GM19452 (cell line): Measurements from ENCODE around the gene CKS1B.

Experiments
- ATAC-seq: cut with Tn5 transposase; IDR thresholded peaks from one replicate; pipeline ENCODE4 v1.9.1; 2021; ENCODE audit not compliant: unreplicated experiment

Gene CKS1B

DNA sequence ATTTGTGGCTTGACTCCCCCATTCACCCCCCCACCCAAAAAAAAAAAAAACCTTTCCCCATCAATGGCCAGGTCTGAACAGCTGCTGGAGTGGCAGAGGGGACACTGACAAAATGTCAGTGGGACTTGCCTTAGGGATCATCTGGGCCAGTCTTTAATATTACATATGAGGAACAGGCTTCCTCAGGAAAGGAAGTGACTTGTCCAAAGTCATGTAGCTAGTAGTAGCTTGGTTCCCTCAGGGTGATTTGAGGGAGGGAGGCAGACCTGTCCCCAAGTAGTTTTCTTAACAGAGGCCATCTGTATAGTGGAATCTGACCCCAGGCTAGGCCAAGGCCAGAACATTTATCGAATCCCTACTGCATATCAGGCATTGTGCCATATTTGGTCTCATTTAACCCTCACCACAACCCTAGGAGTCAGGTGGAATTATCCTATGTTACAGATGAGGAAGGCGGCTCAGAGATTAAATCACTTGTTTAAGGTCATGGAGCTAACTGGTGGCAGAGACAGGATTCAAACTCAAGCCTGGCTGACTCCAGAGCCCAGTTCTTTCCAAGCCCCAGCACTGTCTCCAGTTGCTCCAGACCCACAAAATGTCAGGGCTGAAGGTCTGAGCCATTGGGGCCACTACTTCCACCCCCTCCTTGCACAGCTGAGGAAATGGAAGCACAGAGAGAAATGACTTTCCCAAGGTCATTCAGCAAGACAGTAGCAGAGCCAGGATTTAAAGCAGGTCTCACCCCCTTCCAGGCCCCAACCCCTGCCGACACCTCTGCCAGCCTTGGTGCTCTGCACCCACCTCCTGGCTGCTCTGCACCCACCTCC lies 38.5 kb downstream of the CKS1B start:
- no peak for ATAC-seq

DNA sequence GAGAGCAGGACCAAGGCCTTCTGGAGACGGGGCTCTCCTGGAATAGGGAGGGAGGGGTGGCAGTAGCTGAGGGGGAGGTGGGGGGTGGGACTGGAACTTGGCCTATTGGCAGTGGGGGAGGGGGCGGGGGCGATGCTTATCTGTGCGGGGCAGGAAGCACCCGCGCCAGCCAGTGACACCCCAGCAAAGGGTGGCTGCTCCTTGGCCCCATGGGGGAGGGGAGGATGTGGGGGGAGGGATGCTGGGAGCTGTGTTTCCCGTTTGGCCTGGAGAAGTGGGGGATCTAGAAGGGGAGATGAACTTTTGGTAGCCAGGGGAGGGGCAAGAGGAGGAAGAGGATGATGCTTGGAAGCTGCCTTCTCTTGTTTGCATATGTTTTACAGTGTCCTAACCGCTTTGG lies 39.2 kb downstream of the CKS1B start:
- ATAC-seq = no peak

DNA sequence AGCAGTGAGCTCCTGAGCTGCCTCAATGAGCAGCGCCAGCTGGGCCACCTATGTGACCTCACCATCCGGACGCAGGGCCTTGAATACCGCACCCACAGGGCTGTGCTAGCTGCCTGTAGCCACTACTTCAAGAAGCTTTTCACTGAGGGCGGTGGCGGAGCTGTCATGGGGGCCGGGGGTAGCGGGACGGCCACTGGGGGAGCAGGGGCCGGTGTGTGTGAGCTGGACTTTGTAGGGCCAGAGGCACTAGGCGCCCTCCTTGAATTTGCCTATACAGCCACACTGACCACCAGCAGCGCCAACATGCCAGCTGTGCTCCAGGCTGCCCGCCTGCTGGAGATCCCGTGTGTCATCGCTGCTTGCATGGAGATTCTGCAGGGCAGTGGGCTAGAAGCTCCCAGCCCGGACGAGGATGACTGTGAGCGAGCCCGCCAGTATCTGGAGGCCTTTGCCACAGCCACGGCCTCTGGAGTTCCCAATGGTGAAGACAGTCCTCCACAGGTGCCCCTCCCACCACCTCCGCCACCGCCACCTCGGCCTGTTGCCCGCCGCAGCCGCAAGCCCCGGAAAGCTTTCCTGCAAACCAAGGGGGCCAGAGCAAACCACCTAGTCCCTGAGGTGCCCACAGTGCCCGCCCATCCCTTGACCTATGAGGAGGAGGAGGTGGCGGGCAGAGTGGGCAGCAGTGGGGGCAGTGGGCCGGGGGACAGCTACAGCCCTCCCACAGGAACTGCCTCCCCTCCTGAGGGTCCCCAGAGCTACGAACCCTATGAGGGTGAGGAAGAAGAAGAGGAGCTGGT lies 40.4 kb downstream of the CKS1B start:
- no peak for ATAC-seq

DNA sequence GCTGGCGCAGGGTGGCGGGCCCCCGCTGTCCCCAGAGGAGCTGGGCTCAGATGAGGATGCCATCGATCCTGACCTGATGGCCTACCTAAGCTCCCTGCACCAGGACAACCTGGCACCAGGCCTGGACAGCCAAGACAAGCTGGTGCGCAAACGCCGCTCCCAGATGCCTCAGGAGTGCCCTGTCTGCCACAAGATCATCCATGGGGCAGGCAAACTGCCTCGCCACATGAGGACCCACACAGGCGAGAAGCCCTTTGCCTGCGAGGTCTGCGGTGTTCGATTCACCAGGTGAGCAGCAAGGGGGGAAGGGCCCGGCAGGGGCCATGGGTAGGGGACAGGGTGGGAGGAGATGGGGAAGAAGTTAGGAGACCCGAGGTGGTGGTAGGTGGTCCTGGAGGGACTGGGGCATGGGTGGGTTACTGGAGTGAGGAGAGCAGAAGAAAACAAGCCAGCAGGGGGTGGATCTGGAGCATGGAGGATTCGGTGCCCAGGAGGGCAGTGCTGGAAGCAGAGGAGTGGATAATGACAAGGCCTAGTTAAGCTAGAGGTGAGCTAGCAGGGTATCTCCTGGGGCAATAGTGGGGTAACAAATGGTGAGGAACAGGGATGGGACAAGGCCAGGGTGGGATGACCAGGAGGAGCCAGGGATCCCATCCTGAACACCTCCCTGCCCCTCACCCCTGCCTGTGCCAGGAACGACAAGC lies 41.2 kb downstream of the CKS1B start:
- no peak for ATAC-seq

DNA sequence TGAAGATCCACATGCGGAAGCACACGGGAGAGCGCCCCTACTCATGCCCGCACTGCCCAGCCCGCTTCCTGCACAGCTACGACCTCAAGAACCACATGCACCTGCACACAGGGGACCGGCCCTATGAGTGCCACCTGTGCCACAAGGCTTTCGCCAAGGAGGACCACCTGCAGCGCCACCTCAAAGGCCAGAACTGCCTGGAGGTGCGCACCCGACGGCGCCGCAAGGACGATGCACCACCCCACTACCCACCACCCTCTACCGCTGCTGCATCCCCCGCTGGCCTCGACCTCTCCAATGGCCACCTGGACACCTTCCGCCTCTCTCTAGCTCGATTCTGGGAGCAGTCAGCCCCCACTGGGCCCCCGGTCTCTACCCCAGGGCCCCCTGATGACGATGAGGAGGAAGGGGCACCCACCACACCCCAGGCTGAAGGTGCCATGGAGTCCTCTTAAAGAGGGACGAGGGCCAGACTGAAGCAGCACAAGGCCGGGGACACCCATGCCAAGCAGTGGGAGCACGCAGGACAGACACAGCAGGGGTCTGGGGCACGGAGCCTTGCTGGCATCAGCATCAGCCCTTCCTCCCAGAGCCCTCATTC lies 41.9 kb downstream of the CKS1B start:
- no peak for ATAC-seq

DNA sequence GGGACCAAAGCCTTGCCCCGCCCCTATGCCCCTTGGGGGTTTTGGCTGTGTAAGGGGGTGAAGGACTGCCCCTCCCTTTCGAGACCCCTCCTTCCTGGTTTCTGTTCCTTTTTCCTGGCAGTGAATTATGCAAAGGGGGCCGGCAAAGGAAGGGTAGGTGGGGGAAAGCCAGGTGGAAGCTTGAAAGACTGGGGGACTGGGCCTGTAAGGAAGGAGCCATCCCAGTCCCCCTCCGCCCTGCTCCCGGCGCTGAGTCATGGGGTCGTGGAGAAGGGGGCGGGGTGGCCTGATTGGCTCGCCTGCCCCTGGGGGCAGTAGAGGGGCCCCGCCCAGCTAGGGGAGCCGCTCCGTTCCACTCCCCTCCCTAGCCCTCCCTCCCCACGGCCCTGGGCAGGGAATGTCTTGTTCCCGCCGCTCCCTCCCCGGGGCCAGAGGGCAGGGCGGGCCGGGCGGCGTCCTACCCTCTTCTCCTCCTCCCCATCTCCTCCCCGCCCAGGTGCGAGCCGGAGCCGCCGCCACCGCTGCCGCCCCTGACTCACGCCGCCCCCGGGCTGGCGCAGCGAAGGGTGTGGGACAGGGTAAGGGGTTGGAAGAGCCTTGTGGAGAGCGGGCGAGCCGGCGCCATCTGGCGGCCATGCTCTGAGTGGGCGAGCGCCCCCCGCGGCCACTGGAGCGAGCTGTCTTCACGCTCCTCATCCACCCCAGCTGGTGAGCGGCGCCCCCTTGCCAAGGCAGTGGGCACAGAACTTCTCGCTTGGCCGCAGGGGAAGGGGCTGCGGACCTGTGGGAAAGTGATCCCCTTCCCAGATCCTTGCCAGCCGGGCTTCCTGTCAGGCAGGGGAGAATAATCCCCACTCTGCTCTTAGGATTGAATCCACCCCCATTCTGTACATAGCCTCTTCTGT lies 42.8 kb downstream of the CKS1B start:
- peak; percentile 80 for ATAC-seq

DNA sequence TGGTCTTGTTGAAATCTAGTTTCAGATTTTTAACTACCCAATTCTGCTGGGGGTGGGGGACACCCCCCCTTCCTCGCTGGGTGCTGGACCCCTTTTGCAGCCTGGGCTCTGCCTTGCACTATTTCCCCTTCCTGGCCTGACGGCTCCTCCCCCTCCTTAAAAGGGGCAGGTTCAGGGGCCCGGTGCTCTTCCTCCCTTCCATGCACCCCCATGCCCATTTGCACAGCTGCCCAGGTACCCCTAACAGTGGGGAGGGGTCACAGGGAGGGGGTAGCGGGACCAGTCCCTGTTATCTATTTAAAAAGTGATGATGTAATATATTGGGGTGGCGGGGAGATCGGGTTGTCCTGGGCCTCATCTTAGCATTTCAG lies 43.5 kb downstream of the CKS1B start:
- no peak for ATAC-seq

DNA sequence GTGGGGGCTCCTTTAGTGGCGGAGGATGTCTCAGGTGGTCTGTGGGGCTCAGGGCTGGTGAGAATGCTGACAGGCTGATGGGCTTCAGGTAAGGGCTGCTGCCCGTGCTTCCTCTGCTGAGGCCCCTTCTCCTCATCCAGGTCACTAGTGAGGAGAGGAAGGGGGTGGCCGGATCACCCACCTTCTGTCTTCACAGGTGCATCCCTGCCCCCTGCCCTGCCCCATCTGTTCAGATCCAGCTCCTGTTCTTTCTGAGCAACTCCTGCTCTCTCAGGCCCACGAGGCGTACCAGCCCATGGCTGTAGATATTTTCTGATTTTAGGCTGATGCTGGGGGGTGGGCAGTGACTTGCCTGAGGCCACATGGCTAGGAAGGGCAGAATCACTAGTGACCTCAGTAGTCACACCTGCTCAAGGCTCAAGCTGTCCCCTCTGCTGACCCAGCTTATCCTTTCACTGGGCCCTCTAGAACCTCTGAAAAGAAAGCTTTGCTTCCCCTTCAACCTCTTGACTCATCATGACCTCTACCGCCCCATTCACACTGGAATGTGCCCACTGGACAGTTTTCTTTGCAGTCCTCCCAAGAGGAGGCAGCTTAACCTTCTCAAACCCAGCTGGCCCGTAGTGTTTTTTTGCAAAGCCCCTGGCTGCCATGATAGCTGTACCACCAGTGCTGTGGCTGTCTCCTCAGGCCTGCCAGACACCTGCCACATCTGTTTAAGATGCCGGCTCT lies 44.3 kb downstream of the CKS1B start:
- no peak for ATAC-seq

DNA sequence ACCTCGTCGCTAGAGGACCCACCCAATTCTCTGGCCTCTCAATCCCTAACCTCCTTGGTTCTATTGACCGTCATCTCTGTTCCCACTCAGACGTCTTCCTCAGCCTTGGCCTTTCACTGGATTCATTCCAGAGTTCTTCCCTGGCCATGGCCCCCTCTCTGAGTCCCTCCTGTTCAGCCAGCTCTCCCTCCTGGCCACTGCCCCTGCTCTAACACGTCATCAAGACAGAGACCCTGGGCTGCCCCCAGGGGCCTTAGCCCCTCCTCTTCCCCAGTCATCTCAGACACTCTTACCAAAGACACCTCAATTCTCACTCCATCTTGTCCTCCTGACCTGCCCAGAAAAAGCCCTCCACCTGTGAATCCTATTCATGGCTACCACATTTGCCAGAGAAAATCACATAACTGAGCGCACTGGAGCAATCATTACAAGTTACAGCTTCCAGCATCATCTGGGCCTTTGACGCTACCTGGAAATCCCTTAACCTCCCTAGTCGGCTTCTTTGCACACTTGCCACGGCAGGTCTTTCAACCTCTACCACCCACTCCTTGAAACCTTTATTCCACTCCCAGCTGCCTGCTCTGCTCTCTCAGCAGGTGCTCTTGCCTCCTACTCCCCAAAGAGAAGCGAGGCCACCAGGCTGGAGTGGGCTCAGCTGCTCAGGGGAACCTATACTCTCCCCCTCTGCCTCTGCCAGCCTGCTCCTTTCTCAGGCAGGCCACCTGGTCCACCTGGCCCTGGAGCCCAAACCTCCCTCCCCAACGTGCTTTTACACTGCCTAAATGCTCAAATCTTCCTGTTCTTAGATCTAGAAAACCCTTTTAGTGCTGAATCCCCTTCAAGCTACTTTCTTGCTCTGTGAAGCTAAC lies 45.1 kb downstream of the CKS1B start:
- ATAC-seq = no peak

DNA sequence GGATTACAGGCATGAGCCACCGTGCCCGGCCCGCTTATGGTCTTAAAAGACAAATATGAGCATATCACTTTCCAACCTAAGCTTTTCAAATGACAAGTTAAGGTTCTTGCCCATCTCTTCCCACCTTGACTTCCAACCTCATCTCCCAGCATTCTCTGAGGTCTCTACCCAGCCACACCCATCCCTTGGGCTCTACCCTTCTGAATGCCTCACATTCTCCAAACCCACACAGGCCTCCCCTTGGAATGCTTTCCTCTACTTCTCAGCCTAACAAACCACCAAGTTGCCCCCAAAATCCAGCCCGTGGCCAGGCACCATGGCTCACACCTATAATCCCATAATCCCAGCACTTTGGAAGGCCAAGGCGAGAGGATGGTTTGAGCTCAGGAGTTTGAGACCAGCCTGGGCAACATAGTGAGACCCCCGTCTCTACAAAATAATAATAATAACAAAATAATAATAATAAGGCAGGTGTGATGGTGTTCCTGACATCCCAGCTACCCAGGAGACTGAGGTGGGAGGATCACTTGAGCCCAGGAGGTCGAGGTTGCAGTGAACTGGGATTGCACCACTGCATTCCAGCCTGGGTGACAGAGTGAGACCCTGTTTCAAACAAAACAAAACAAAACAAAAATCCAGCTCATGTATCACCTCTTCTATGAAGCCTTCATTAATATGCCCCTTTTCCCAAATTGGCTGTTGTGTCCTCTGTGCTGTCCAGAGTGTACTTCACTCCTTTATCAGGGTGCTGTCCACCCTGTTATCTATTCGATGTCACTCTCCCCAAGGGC lies 47.9 kb downstream of the CKS1B start:
- no peak for ATAC-seq

DNA sequence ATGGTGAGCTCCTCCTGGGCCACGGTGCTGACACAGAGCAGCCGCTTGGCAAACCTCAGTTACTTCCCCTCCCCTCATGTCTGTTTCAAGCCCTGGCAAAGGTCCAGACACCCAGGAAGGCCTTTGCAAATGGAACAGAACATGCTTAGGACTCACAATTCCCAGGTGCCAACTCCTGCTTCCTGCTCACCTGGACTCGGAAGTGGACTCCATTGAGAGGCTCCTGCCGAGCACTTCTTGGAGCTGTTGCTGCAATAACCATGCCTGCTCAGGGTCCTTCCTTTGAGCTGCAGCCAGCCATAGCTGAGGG lies 48.4 kb downstream of the CKS1B start:
- ATAC-seq = no peak

DNA sequence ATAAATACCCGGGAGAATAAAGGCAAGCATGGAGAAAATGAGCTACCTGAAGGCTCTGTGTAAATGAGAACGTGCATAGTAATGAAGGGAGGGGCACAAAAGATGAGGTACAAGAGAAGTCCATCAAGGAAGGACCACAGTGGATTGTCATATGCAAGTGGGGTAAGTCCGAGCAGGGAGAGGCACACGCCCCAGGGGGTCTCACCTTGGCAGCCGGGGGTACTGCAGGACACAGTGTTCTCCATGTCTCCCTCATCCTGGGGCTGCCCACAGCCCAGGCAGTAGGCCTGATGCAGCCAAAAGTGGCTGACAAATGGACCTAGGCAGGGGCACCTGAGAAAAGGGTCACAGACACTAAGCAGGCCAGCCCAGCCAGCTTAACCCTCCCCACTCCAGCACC lies 49.1 kb downstream of the CKS1B start:
- no peak for ATAC-seq

DNA sequence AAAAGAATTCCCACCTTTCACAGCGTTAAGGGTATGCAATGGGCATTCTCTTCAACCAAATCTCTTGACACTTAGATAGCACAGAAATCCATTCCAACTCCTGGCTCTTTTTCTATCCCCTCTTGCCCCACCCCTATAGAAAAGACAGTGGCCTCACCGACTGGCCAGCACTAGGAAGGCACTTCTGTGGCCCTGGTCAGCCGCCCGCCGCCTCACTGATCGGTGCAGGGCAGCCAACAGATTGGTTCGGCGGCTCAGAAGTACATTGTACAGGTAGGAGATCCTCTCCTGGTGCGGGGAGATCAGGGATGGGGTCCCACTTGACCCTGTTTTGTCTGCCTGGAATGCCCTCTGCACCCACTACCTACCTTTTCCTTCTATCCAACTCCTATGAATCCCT lies 49.8 kb downstream of the CKS1B start:
- ATAC-seq = no peak

DNA sequence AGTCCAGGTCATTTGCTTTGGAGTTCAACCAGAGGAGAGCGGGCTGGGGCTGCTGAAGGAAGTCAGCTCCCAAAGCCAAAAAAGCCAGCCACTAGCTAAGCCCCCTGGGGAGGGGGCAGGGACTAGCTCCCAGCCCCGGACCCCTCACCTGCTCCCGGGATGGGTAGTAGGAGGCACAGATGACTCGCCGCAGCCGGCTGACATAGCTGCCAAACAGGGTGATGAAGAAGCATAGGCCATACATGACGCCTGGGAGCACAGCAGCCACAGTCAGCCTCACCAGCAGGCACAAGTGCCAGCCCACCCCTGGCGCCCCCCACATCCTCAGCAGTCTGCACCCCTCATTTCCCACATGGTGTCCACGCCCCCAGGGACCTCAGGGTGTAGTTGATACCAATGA lies 51.7 kb downstream of the CKS1B start:
- no peak for ATAC-seq

DNA sequence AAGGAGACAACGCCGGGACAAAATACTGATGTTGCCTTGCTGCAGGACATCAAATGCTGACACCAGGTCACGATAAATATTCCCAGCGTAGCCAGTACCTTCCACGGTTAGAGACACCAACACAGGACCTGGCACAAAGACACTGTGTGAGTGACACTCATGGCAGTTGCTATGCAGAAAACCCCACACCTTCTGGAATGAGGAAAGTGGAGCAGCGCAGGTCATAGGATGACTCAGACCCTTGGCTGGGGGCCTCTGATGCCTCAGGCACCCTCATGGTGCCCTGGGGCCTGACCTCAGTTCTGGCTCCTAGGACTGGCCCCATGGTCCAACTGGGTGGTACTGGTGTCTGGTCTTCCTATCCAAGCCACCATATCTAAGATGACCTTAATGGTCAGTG lies 52.1 kb downstream of the CKS1B start:
- no peak for ATAC-seq
